ENCODE measurements around the gene MRPS35. TPM values are rescaled to one million over a fixed set of nuclear protein-coding genes. Genes with fewer than 3 reads are reported as not detected.

Gene MRPS35
- total RNA-seq, 2 experiments from 2014 or later: 31.5 to 31.9 TPM

- Mint-ChIP-seq H3K9me3 (no peaks in the 10 kb centered on the region), H3K36me3 (no peaks in the 10 kb centered on the region), H3K4me1 (peaks cover 9% of the 10 kb centered on the region), H3K27me3 (peaks cover 2% of the 10 kb centered on the region), H3K27ac (no peak overlapping the region), H3K4me3 (no peak overlapping the region)
- POLR2A ChIA-PET: interaction anchor here (2.4 kb wide), 1 partner anchor 11 kb away, joined by 8 read pairs; the partner anchor contains the start of genes KLHL42 and MANSC4
- ATAC-seq (ENCODE audit: low read depth) (no peak), DNase-seq (no peak)
Observed at GRCh38 chr12:27769142-27769673, 58.6 kb downstream of the MRPS35 start.

- Mint-ChIP-seq H3K4me1 (peaks cover 6% of the 10 kb centered on the region), H3K4me3 (no peak overlapping the region), H3K27ac (no peak overlapping the region), H3K36me3 (no peaks in the 10 kb centered on the region), H3K27me3 (peaks cover 2% of the 10 kb centered on the region), H3K9me3 (no peaks in the 10 kb centered on the region)
- POLR2A ChIA-PET: interaction anchor here (0.6 kb wide), 1 partner anchor 8 kb away, joined by 3 read pairs; no protein-coding TSS in a partner anchor
- DNase-seq (no peak), ATAC-seq (ENCODE audit: low read depth) (no peak)
Observed at GRCh38 chr12:27771481-27772327, 61.1 kb downstream of the MRPS35 start.

GRCh38 chr12:27772328-27773049 is 61.9 kb downstream of the MRPS35 start:
- no peak for ATAC-seq (ENCODE audit: low read depth)
- peaks cover 2% of the 10 kb centered on the region for H3K27me3 Mint-ChIP-seq
- peaks cover 4% of the 10 kb centered on the region for H3K4me1 Mint-ChIP-seq
- H3K9me3 Mint-ChIP-seq: no peaks in the 10 kb centered on the region
- H3K36me3 Mint-ChIP-seq: no peaks in the 10 kb centered on the region
- no peak for DNase-seq
- H3K4me3 Mint-ChIP-seq: no peak overlapping the region
- H3K27ac Mint-ChIP-seq: no peak overlapping the region
- POLR2A ChIA-PET: no interaction called here

- no peak for DNase-seq
- H3K27ac Mint-ChIP-seq: no peak overlapping the region
- H3K27me3 Mint-ChIP-seq: no peaks in the 10 kb centered on the region
- H3K4me3 Mint-ChIP-seq: no peak overlapping the region
- peaks cover 20% of the 10 kb centered on the region for H3K4me1 Mint-ChIP-seq
- H3K9me3 Mint-ChIP-seq: no peaks in the 10 kb centered on the region
- ATAC-seq (ENCODE audit: low read depth): no peak
- POLR2A ChIA-PET: no interaction called here
- H3K36me3 Mint-ChIP-seq: peaks cover 5% of the 10 kb centered on the region
Observed at GRCh38 chr12:27777141-27777540, 66.5 kb downstream of the MRPS35 start.

GRCh38 chr12:27778206-27778605 is 67.6 kb downstream of the MRPS35 start:
- POLR2A ChIA-PET: interaction anchor here (1.7 kb wide), 1 partner anchor 11 kb away, joined by 5 read pairs; no protein-coding TSS in a partner anchor
- DNase-seq (no peak), ATAC-seq (ENCODE audit: low read depth) (no peak)
- Mint-ChIP-seq H3K27ac (no peak overlapping the region), H3K36me3 (peaks cover 5% of the 10 kb centered on the region), H3K4me3 (no peak overlapping the region), H3K9me3 (no peaks in the 10 kb centered on the region), H3K4me1 (peaks cover 25% of the 10 kb centered on the region), H3K27me3 (no peaks in the 10 kb centered on the region)

GRCh38 chr12:27779416-27779919 is 68.8 kb downstream of the MRPS35 start:
- ATAC-seq (ENCODE audit: low read depth): no peak

GRCh38 chr12:27779920-27780611 is 69.4 kb downstream of the MRPS35 start, which contains the start of the genes KLHL42 and MANSC4:
Gene KLHL42, plus strand, starts transcription at chr12:27780233. Its CDS starts 98 bp downstream, at chr12:27780331.
Gene MANSC4, minus strand, starts transcription at chr12:27780236. Its CDS starts 8,960 bp downstream, at chr12:27771276.
- Mint-ChIP-seq H3K4me1 (peaks cover 31% of the 10 kb centered on the region), H3K36me3 (peaks cover 12% of the 10 kb centered on the region), H3K27me3 (no peaks in the 10 kb centered on the region), H3K4me3 (peak within 1 kb of the TSS; percentile 91), H3K9me3 (no peaks in the 10 kb centered on the region), H3K27ac (peak within 1 kb of the TSS; percentile 88)
- DNase-seq (peak; percentile 80), ATAC-seq (ENCODE audit: low read depth) (peak; percentile 88)
- POLR2A ChIA-PET: interaction anchor here (0.6 to 2.2 kb wide), 13 partner anchors 9 to 195 kb away, joined by 3 to 8 read pairs (median 4); partner anchors contain the start of gene MRPS35

More at GRCh38 chr12:27779416-27779919, 68.8 kb downstream of the MRPS35 start:
- no peak for DNase-seq
- Mint-ChIP-seq H3K27me3 (no peaks in the 10 kb centered on the region), H3K27ac (peak overlapping the region; percentile 88), H3K36me3 (peaks cover 7% of the 10 kb centered on the region), H3K4me3 (peak overlapping the region; percentile 91), H3K9me3 (no peaks in the 10 kb centered on the region), H3K4me1 (peaks cover 26% of the 10 kb centered on the region)
- POLR2A ChIA-PET: interaction anchor here (1.0 to 2.2 kb wide), 8 partner anchors 8 to 195 kb away, joined by 3 to 8 read pairs (median 6); partner anchors contain the start of gene MRPS35

- POLR2A ChIA-PET: interaction anchor here (1.0 to 2.2 kb wide), 9 partner anchors 9 to 71 kb away, joined by 3 to 8 read pairs (median 5); partner anchors contain the start of gene MRPS35
- peak overlapping the region; percentile 79 for H3K27ac Mint-ChIP-seq
- no peak for DNase-seq
- peaks cover 35% of the 10 kb centered on the region for H3K4me1 Mint-ChIP-seq
- H3K36me3 Mint-ChIP-seq: peaks cover 12% of the 10 kb centered on the region
- peak; percentile 44 for ATAC-seq (ENCODE audit: low read depth)
- H3K9me3 Mint-ChIP-seq: no peaks in the 10 kb centered on the region
- no peaks in the 10 kb centered on the region for H3K27me3 Mint-ChIP-seq
- peak overlapping the region; percentile 79 for H3K4me3 Mint-ChIP-seq
Observed at GRCh38 chr12:27780612-27781408, 70.2 kb downstream of the MRPS35 start.

GRCh38 chr12:27781680-27782079 is 71.0 kb downstream of the MRPS35 start:
- Mint-ChIP-seq H3K36me3 (peaks cover 16% of the 10 kb centered on the region), H3K4me1 (peaks cover 40% of the 10 kb centered on the region), H3K4me3 (peak overlapping the region; percentile 79), H3K9me3 (no peaks in the 10 kb centered on the region), H3K27me3 (no peaks in the 10 kb centered on the region), H3K27ac (peak overlapping the region; percentile 79)
- POLR2A ChIA-PET: no interaction called here
- DNase-seq (no peak), ATAC-seq (ENCODE audit: low read depth) (no peak)

GRCh38 chr12:27782481-27782880 is 71.8 kb downstream of the MRPS35 start:
- ATAC-seq (ENCODE audit: low read depth): no peak
- no peaks in the 10 kb centered on the region for H3K9me3 Mint-ChIP-seq
- peak overlapping the region; percentile 27 for H3K4me3 Mint-ChIP-seq
- H3K36me3 Mint-ChIP-seq: peaks cover 16% of the 10 kb centered on the region
- POLR2A ChIA-PET: interaction anchor here (0.7 kb wide), 1 partner anchor 749 kb away, joined by 3 read pairs; no protein-coding TSS in a partner anchor
- DNase-seq: no peak
- no peaks in the 10 kb centered on the region for H3K27me3 Mint-ChIP-seq
- no peak overlapping the region for H3K27ac Mint-ChIP-seq
- peaks cover 40% of the 10 kb centered on the region for H3K4me1 Mint-ChIP-seq

GRCh38 chr12:27785882-27786570 is 75.4 kb downstream of the MRPS35 start:
- POLR2A ChIA-PET: no interaction called here
- ATAC-seq (ENCODE audit: low read depth) (no peak), DNase-seq (no peak)
- H3K4me3 Mint-ChIP-seq: no peak overlapping the region
- peaks cover 38% of the 10 kb centered on the region for H3K4me1 Mint-ChIP-seq
- no peaks in the 10 kb centered on the region for H3K27me3 Mint-ChIP-seq
- H3K9me3 Mint-ChIP-seq: no peaks in the 10 kb centered on the region
- peaks cover 21% of the 10 kb centered on the region for H3K36me3 Mint-ChIP-seq
- no peak overlapping the region for H3K27ac Mint-ChIP-seq
